Kidney epithelial cell (primary cell): Measurements from ENCODE around the gene CYTH2. TPM values are rescaled to one million over a fixed set of nuclear protein-coding genes. Genes with fewer than 3 reads are reported as not detected.

ENCODE experiments used
- DNase-seq: peaks from one replicate; pipeline ENCODE4 v3.0.0-alpha.2; 2010; ENCODE audit warnings: low read depth
- H3K27me3 ChIP-seq: 2 replicates; pipeline ENCODE4 v1.6.0; 2011; ENCODE audit warnings: low read length; ENCODE audit not compliant: control insufficient read depth, insufficient read depth
- H3K36me3 ChIP-seq: 2 replicates; pipeline ENCODE4 v1.5.1; 2011; ENCODE audit warnings: low read length; ENCODE audit not compliant: control insufficient read depth, insufficient read depth
- H3K4me3 ChIP-seq: 2 replicates; pipeline ENCODE4 v1.5.1; 2011; ENCODE audit warnings: low read depth, mild to moderate bottlenecking, control low read depth, low read length
- total RNA-seq: library from RNA; depleted of rRNA; stranded (reverse); fragments of >200 nt; gene quantifications from 2 replicates; pipeline ENCODE4 v1.2.3, GENCODE V29; 2015
- TF ChIP-seq, protein P1 (sequence below): IDR thresholded peaks from 2 replicates; pipeline ENCODE4 v1.5.1; 2011; ENCODE audit warnings: mild to moderate bottlenecking, moderate library complexity, low read length, control low read depth, inconsistent platforms; ENCODE audit not compliant: insufficient read depth, poor library complexity, severe bottlenecking

Gene CYTH2
- total RNA-seq, 1 donor from 2014 or later: 77.3 TPM

DNA sequence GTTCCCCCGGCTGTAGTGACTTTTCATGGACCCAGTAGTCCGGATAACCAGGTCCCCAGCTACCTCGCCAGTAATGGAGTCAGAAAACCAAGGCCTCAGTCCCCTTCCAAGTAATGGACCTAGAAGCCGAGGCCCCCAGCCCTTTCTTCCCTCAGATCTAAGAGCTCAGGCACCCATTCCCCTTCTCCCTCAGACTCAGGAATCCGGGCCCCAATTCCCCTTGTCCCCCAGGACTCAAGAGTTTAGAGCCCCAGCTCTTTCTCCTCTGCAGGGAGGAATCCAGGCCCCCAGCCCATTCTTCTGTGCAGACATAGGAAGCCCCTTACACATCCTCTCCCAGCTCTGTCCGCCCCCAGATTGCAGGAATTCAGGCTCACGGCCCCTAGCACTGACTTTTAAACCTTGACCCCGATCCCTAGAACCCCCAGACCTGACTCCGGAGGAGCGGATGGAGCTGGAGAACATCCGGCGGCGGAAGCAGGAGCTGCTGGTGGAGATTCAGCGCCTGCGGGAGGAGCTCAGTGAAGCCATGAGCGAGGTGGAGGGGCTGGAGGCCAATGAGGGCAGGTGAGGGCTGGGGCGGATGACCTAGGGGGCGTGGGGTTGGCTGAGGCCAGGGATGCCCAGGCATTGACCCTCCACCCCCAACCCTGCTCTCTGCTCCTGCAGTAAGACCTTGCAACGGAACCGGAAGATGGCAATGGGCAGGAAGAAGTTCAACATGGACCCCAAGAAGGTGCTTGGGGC lies 938 bp downstream of the CYTH2 start:
- TF ChIP-seq, protein P1, sequence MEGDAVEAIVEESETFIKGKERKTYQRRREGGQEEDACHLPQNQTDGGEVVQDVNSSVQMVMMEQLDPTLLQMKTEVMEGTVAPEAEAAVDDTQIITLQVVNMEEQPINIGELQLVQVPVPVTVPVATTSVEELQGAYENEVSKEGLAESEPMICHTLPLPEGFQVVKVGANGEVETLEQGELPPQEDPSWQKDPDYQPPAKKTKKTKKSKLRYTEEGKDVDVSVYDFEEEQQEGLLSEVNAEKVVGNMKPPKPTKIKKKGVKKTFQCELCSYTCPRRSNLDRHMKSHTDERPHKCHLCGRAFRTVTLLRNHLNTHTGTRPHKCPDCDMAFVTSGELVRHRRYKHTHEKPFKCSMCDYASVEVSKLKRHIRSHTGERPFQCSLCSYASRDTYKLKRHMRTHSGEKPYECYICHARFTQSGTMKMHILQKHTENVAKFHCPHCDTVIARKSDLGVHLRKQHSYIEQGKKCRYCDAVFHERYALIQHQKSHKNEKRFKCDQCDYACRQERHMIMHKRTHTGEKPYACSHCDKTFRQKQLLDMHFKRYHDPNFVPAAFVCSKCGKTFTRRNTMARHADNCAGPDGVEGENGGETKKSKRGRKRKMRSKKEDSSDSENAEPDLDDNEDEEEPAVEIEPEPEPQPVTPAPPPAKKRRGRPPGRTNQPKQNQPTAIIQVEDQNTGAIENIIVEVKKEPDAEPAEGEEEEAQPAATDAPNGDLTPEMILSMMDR: no peak
- DNase-seq: no peak
- Histone ChIP-seq H3K36me3 (peaks cover 5% of the 10 kb centered on the region), H3K27me3 (no peaks in the 10 kb centered on the region), H3K4me3 (peak overlapping the region; percentile 93)

DNA sequence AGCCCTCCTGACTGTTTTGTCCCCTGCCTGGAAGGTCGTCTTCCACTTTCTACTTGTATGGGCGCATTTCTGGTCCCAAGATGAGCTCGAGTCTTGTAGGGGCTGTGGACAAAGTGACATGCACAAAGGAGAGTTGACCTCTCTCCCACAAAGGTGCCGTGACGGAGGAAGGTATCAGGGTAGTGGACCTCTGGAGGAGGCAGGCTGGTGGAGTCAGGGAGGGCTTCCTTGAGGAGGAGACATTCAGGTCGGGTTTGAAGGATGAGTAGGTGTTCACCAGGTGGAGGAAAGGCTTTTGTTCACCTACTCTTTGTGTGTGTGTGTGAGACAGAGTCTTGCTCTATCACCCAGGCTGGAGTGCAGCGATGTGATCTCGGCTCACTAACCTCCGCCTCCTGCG lies 1.7 kb downstream of the CYTH2 start:
- no peaks in the 10 kb centered on the region for H3K27me3 ChIP-seq
- TF ChIP-seq, protein P1: no peak
- H3K36me3 ChIP-seq: peaks cover 7% of the 10 kb centered on the region
- DNase-seq: no peak
- no peak overlapping the region for H3K4me3 ChIP-seq

DNA sequence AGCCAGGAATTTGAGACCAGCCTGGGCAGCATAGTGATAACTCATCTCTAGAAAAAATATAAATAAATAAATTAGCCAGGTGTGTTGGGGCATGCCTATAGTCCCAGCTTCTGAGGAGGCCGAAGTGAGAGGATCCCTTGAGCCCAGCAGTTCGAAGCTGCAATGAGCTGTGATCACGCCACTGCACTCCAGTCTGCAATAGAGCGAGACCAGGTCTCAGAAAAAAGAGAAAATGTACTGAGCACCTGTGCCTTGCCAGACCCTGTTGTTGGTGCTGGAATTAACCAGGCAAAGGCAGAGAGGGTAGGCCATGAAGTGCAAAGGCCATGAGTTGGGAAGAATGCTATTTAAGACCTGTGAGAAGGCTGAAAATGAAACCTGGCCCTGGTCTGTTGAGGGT lies 2.7 kb downstream of the CYTH2 start:
- Histone ChIP-seq H3K4me3 (no peak overlapping the region), H3K36me3 (peaks cover 7% of the 10 kb centered on the region), H3K27me3 (no peaks in the 10 kb centered on the region)
- TF ChIP-seq, protein P1: no peak
- DNase-seq: no peak

DNA sequence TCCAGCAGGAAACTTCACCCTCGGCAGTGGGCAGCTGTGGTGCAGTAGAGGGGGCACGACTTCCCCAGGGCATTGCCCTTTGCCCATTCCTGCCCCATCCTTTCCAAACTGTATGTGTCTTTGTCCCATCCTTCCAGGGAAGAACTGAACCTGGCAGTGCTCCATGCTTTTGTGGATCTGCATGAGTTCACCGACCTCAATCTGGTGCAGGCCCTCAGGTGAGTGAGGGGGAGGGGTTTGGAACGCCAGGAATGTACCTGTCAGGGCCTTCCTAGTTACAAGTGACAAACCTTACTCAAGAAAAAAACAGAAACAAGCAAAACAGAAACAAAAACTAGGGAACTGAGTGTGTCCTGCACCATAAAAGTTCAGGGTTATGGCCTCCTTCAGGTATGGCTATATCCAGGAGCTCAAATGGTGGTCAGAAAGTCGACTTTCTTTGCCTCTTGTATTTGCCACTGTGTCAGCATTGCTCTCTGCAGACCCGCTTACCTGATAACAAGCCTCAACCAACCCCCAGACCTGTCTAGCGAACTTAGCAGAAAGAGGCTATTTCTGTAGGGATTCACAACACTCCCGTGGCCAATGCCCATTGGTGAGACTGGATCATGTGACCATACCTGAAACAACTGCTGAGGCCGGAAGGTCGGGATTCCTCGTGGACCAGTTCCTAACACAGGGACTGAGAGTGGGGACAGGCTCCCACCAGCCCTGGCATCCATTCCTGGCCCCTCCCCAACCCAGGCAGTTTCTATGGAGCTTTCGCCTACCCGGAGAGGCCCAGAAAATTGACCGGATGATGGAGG lies 4.2 kb downstream of the CYTH2 start:
- TF ChIP-seq, protein P1: no peak
- Histone ChIP-seq H3K4me3 (no peak overlapping the region), H3K36me3 (peaks cover 7% of the 10 kb centered on the region), H3K27me3 (no peaks in the 10 kb centered on the region)
- no peak for DNase-seq

DNA sequence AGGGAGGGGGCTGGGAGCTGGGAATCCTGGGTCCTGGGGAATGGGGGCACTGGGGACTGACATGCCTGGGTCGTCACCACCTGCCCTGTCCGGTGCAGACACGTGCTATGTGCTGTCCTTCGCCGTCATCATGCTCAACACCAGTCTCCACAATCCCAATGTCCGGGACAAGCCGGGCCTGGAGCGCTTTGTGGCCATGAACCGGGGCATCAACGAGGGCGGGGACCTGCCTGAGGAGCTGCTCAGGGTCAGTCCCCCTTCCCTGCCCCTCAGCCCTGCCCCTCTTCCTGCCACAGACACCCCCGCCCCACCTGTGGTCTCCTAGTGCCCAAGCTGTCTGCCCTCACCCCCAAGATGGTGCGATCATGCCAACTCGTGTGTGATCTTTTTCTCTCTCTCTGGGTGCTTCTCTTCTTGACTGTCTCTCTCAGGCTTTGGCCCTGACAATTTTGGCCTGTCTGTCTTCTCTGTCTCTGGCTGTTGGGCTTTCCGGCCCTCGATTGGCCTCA lies 5.0 kb downstream of the CYTH2 start:
- TF ChIP-seq, protein P1: no peak
- Histone ChIP-seq H3K36me3 (peaks cover 7% of the 10 kb centered on the region), H3K4me3 (no peak overlapping the region), H3K27me3 (no peaks in the 10 kb centered on the region)
- DNase-seq: no peak
